HG03095 (cell line): Measurements from ENCODE around the gene PEX6.
"Not testable (repeated sequence)": the region's sequence is repeated elsewhere in the genome, so short reads cannot be mapped to it uniquely, and the experiment has no call there.

Experiments used
- ATAC-seq: cut with Tn5 transposase; IDR thresholded peaks from one replicate; pipeline ENCODE4 v1.9.1; 2021; ENCODE audit warnings: moderate library complexity; ENCODE audit not compliant: unreplicated experiment

The PEX6 gene

DNA sequence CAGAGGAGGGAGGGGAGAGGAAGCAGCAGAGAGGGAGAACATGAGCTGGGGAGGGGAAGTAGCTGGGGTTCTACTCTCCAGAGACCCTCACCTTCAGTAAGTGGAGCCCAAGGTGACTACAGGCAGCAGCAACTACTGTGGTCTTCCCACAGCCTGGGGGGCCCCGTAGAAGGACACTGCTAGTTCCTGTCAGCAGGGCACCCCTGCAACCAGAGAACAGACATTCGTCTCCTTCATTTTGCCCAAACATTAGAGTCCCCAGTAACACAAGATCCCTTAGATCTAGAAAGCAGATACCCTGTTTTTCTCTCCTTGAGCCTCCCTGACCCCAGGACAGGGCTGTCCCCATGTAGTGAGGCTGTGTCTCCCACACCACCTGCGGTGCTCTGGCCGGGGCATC is 10.2 kb downstream of the PEX6 start:
- no peak for ATAC-seq

DNA sequence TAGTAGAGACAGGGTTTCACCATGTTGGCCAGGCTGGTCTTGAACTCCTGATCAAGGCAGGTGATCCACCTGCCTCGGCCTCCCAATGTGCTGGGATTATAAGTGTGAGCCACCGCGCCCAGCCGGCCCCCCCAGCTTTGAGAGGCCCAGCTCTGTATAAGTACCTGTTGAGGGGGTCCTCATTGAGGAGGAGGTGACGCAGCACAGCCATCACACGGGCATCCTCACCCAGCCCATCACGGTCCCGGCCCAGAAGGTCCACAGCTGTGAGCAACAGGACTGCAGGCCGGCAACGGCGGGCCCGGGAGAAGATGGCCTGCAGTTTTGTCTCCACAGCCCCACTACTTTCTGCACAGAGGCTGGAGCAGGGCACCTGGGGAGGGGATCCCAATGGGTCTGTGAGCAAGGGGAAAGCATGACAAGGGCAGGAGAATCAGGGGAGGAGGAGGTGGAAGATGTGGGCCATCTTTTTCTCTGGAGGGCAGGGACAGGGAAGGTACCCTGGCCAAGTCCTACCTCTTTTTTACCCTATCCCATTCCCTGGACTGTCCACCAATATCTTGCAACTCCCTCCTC is 10.8 kb downstream of the PEX6 start:
- no peak for ATAC-seq

DNA sequence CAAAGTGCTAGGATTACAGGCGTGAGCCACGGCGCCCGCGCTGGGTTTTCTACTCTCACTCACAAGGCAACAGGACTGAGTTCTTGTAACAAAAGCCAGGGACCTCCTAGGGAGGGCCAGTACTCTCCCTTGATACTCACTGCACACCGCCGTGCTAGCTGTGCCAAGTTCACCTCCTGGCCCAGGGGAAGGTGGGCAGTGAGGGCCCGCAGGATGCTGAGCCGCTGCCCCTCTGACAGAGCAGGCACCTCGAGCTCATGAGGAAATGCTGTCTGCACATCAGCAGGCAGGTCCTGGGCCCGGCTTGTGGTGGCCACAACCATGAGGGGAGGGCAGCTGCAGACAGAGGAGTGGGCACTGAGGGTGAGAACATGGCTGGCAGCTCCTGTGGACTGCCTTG is 11.8 kb downstream of the PEX6 start:
- ATAC-seq, result no peak

DNA sequence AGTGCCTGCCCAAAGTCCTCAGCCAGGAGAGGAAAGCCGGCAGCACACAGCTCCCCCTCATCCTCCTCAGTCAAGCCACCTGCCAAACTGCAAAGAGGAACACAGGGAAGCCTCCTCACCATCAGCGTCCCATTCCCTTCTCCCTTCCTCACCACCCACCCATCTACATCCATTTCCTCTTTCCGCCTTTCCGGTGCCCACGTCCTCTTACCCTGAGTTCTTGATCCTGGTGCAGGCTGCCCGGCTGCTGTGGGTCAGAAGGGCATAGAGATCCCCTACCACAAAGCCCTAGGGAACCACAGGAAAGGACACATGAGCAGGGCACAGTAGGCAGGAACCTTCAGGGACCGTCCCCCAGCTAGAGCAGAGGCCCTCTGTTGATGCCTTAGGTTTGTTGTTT is 12.4 kb downstream of the PEX6 start:
- ATAC-seq, result no peak

DNA sequence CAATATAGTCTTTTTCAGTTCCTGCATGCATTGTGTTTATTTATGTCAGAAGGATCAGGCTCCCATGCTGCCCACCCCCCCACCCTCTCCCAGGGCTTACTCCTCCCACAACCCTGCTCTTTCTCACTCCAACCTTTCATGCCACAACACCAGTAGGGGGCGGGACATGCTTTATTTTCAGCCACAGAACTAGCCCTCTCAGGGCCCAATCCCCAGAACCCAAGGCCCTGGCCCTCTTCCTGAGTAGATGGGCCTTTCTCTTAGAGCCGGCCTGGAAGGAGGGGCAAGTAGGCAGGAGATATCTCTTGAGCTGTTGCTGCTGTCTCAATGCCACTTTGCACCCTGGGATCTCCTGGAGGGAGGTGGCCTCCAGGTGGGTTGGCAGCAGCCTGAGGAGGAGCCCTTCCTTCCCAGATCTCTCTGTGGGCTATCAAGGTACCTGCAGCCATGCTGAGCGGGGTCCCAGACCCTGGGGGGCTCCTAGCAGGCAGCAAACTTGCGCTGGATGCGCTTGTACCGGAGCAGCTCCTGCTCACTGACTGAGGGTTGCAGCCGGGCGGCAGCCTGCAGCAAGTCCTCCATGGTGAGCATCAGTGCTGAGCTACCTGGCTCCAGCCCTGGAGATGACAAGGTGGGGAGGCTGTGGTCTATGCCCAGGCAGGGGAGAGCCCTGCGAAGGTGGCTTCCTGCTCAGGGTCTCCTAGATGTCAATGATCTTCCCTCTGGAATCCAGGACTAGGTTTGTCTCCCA is 15.0 kb downstream of the PEX6 start:
- no peak for ATAC-seq

DNA sequence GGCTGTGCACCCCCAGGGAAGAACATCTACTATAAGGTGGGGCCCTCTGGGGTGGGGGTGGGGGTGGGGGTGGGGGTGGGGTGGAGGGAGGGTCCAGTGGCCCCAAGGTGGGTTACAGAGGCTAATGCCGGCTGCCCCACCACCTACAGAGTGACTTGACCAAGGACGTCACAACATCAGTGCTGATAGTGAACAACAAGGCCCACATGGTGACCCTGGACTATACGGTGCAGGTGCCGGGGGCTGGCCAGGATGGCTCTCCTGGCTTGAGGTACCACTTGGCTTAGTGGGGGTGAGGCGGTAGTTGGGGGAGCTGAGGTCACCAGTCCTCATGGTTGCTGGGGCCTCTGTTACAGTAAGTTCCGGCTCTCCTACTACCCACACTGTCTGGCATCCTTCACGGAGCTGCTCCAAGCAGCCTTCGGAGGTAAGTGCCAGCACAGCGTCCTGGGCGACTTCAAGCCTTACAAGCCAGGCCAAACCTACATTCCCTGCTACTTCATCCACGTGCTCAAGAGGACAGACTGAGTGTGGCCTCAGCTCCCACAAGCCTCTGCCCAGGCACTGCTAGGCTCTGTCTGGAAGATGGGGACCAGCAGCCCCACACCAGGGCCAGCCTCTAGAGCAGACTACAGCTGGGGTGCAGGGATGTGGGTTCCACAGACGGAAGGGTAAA is 15.7 kb downstream of the PEX6 start:
- no peak for ATAC-seq

DNA sequence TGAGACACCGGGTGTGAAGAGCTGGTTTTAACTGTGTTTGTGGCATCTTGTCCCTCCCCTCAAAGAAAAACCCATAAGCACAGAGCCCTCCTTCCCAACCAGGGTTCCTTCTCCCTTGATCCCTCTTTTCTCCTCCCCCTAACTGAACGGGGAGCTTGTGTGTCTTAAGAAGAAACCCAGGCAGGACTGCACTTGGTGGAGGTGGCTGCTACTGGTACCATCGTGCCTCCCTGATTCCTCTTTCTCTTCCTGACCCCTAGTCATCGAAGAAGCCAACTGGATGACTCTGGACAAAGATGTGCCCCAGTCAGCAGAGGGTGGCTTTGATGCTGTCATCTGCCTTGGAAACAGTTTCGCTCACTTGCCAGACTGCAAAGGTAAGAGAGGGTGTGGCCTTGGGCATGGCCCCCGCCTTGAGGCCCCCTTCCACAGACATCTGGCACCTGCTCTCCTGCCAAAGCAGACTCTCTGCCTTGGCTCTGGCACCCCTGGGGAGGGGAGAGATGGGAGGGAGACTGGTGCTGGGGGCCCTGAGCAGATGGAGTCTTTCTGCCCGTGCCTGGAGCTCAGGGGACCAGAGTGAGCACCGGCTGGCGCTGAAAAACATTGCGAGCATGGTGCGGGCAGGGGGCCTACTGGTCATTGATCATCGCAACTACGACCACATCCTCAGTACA is 16.3 kb downstream of the PEX6 start:
- ATAC-seq, result no peak

DNA sequence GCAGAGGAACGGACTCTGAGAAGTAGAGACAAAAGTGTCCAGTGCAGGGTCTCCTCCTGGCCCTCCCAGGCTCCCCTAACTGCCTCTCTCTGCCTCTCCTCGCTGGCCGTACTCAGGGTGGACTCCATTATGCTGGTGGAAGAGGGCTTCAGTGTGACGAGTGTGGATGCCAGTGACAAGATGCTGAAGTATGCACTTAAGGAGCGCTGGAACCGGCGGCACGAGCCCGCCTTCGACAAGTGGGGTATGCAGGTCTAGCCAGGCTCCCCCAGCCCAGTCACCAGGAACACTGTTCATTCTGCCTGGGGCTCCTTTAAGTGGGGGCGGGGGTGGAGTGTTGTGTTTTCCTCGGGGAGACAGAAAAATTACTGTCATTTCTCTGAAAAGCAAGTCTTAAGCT is 16.9 kb downstream of the PEX6 start:
- ATAC-seq, result no peak

DNA sequence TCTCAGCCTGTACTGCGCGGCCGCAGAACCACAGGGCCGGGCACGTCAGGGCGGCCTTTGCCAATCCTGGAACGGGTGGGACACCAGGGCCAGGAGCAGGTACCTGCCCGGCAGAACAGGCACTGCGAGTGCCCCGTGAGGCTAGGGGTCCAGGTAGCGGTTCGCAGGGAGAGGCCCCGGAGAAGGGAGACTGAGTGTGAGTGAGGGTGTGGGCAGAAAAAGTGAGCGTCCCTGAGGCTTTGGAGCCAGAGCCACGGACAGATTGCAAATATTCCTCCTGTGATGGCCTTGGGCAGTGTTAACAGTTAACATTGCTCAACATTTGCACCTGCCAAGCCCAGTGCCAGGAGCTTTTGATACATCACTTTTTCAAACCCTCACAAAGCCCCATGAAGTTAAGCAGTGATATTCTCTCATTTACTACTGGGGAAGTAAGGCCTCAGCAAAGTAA is 17.9 kb downstream of the PEX6 start:
- ATAC-seq, result no peak

DNA sequence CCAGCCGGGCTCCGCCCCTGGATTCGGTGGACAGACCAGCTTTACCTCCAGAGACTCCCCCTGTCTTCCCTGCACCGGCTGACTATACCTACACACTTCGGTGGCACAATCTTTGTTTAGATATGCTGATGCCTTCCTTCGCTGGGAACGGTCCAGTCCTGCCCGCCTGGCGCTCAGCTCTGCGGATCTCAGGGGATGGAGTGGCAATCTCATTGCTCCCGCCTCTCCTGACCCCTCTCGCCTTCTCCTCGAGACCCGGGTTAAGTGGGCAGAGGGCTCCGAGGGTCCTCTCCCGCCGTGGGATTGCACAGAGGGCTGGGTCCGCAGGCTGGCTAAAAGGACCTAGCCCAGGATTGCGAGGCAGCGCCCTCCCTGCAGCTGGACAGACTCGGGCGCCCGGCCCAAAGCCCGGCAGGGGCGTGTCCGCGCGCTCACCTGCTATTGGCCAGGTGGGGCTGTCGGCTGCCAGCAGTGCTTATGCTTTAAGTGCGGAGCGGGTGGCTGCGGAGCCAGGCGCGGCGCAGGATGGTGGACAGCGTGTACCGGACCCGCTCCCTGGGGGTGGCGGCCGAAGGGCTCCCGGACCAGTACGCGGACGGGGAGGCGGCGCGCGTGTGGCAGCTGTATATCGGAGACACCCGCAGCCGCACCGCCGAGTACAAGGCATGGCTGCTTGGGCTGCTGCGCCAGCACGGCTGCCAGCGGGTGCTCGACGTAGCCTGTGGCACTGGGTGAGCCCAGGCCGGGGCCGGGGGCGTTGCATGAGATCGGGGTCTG is 18.6 kb downstream of the PEX6 start, which contains the start of gene GNMT:
Gene GNMT, plus strand, starts transcription at position 512 of the 777 bp plus-strand sequence. Its CDS starts 14 bp downstream, at position 526.
- ATAC-seq, result no peak

DNA sequence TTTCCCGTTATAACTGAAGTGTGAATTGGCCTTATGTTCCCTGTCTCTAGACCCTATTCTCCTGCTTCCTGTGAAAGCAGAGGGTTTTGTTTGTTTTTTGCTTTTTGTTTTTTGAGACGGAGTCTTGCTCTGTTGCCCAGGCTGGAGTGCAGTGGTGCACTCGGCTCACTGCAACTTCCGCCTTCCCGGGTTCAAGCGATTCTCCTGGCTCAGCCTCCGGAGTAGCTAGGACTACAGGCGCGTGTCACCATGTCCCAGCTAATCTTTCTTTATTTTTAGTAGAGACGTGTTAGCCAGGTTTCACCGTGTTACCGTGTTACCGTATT is 19.1 kb downstream of the PEX6 start:
- no peak for ATAC-seq

DNA sequence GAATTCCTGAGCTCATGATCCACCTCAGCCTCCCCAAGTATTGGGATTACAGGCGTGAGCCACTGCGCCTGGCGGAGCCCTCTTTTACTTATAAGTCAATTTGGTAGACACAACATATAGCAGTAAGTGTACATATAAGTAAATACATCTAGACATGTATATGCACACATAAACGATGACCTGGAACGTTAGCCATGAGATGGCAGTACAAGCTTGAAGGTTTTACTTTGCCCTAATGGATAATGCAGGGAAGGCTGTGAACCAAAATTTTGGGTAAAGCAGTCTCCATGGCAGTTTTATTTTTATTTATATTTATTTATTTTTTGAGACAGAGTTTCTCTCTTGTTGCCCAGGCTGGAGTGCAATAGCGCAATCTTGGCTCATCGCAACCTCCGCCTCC is 20.9 kb downstream of the PEX6 start:
- no peak for ATAC-seq

DNA sequence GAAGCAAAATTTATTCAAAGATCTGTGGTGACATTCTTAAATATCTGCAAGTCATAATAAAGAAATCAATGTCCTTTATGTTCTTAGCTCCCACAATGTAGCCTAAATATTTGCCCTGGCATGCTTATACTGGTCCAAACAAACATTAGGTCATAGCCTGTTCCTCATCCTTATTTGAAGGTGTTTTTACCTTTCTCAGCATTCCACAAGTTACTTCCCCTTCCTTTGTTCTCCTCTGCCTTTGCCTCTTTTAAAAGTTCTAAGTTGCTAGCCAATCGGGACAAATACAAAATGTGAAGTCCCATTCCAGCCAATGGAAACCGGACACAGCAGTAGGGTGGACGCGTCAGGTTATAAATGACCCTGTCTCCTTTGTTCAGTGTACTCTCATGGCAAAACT is 24.6 kb downstream of the PEX6 start:
- ATAC-seq, result not testable (repeated sequence)

DNA sequence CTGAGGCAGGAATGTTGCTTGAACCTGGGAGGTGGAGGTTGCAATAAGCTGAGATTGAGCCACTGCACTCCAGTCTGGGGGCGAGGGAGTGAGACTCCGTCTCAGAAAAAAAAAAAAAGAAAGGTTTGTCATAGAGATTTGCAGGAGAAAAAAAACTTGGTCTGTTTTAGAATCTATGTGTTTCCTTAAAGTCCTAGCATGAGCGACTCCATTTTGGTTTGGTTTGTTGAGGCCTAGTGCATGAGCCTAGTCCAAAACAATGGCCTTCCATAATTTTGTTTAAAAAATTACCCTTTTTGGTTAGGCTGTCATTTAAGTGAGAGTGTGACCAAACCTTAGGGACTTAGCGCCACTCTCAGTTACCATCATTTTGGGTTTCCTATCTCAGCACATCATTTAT is 26.6 kb downstream of the PEX6 start:
- ATAC-seq, result no peak

DNA sequence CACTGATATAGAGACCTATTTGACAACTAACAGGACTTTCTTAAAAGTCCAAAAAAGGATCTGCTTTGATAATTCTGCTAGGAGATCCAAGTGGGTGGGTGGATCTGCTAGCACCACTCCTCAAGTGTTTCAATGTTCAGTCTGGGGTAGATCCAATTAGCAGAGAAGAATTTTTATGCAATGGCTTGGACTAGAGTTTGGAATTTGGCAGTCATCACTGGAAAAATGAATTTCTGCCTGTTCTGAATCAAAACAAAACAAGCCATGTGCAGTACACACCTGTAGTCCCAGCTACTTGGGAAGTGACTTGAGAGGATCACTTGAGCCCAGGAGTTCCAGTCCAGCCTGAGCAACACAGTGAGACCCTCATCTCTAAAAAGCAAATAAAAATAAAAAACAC is 31.0 kb downstream of the PEX6 start:
- ATAC-seq, result no peak

DNA sequence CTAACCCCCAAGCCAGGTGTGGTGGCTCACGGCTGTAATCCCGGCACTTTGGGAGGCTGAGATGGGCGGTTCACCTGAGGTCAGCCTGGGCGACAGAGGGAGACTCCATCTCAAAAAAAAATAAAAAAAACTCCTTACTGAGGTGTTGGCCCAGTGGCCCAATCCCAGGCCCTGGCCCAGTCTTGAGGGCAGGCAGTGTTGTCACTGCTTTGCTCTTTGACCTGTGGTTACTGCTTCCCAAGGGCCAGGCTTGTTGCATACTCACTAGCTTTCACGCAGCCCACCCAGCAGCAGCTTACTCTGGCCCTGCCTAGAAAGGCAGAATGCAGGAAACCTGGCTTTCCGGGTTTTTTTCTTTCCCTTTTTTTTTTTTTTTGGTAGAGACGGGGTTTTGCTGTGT is 36.5 kb downstream of the PEX6 start:
- no peak for ATAC-seq

DNA sequence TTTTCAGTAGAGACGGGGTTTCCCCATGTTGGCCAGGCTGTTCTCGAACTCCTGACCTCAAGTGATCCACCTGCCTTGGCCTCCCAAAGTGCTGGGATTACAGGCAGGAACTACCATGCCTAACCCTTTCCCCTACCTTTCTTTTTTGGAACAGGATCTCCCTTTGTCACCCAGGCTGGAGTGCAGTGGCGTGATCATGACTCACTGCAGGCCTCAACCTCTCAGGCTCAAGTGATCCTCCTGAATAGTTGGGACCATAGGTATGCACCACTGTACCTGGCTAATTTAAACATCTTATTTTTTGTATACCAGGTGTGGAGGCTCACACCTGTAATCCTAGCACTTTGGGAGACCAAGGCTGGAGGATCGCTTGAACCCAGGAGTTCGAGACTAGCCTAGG is 37.6 kb downstream of the PEX6 start:
- ATAC-seq, result not testable (repeated sequence)

DNA sequence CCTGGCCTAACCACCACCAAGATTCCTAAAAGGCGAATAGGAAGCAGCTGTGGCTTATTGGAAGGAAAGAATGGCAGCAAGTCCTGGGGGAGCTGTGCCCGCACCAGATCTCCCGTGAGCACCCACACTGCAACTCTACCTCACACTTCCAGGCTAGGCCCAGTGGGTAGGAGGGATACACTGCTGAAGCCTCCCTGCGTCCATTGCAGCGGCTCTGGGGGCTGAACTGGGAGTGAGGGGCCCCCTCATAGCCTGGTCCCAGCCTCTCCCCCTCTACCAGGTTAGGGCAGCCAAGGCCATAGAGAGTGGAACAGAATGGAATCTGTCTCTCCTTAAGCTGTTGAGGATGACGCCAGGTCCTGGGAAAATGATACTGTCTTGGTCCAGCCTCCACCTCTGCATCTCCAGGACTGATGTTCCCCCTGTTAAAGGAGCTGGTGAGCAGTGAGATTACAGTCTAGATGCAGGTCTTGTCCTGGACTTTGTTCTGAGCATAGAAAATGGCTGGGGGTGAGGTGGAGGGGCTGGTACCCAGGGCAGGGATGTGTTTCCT is 38.4 kb downstream of the PEX6 start:
- no peak for ATAC-seq

DNA sequence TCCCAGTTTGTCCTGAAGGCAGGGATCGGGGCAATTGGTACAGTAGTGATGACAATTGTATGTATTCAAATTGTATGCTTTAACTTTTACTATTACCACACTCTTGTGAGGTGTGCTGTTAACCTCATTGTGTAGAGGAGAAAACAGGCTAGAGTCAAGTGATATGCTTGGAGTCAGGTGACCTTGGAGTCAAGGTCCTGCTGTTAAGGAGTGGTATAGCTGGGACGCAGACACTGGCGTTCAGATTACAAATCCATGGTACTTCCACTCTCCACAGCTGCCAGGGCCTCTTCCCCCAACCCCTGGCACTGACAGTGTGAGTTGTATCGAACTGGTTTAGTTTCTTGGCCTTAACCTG is 39.2 kb downstream of the PEX6 start:
- ATAC-seq, result no peak

DNA sequence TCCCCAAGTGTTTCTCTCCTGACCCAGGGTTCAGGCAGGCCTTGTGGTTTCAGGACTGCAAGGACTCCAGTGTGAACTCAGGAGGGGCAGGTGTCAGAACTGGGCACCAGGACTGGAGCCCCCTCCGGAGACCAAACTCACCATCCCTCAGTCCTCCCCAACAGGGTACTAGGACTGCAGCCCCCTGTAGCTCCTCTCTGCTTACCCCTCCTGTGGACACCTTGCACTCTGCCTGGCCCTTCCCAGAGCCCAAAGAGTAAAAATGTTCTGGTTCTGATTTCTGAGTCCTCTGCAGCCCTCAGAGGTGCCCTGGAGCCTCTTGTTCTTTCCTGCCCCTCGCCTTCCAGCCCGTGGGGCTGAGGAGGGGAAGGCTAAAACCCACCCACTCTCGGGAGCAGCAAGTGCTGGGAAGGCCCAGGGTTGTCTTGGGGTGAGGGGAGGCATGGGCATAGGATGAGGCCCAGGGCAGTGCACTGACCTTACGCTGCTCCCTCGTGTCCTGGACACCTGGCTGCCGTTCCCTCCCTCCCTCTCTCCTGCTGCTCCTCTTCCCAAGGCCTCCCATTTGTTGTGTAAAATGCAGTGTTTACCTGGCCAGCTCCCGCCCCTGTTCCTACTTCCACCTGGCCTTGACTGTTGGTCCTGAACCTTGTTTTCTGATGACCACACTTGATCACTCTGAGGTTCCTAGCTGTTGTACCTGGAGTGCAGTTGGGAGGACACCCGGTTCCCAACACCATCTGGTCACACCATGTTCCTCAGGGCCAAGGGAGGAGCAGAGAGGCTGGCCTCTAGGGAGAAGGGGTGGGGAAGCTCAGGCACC is 39.8 kb downstream of the PEX6 start:
- no peak for ATAC-seq
